Lower lobe of right lung (tissue), 2 donors: ENCODE data around the gene DOCK8. TPM values are rescaled to one million over a fixed set of nuclear protein-coding genes. Genes with fewer than 3 reads are reported as not detected.
"Not testable (repeated sequence)": the region's sequence is repeated elsewhere in the genome, so short reads cannot be mapped to it uniquely, and the experiment has no call there.

ENCODE experiments used
- ATAC-seq, 2 donors: fragments of 200-7000 bp; cut with Tn5 transposase; one replicate each; pipeline ENCODE4 v1.9.1; 2020 to 2022; ENCODE audit warnings: mild to moderate bottlenecking in 2 of 2, moderate library complexity in 2 of 2
- DNase-seq: peaks from one replicate; pipeline ENCODE4 v3.0.0-alpha.2; 2020
- H3K27ac ChIP-seq: fragments of 200-600 bp; one replicate; pipeline ENCODE4 v1.8.0; 2022
- H3K27me3 ChIP-seq: fragments of 200-600 bp; one replicate; pipeline ENCODE4 v1.8.0; 2022; ENCODE audit warnings: low read depth
- H3K36me3 ChIP-seq: fragments of 200-600 bp; one replicate; pipeline ENCODE4 v1.8.0; 2022; ENCODE audit warnings: mild to moderate bottlenecking
- H3K4me1 ChIP-seq: fragments of 200-600 bp; one replicate; pipeline ENCODE4 v1.8.0; 2022
- H3K4me3 ChIP-seq: fragments of 200-600 bp; one replicate; pipeline ENCODE4 v1.8.0; 2022; ENCODE audit warnings: mild to moderate bottlenecking
- H3K9me3 ChIP-seq: fragments of 200-600 bp; one replicate; pipeline ENCODE4 v1.8.0; 2022
- CTCF ChIP-seq: fragments of 200-600 bp; IDR thresholded peaks from one replicate; pipeline ENCODE4 v1.8.0; 2022; ENCODE audit warnings: antibody characterized with exemption, mild to moderate bottlenecking
- intact Hi-C: fragments of 100-400 bp; cut with DNase I; formaldehyde crosslinking; loops from one replicate; pipeline ENCODE4 v1.11.0; 2022
- total RNA-seq: library from RNA; stranded (reverse); fragmentation: NEBNext Ultra II Directional; extraction: Animal tissue kit (Norgen Biotek cat#: 25700); gene quantifications from one replicate; pipeline ENCODE4 v1.2.1, GENCODE V29; 2021
- donor health status: DM: no; HTN: yes; CAD: no; lungs with severe emphysema.

The DOCK8 gene
- total RNA-seq, 1 donor from 2014 or later: 112 TPM

GRCh38 chr9:401223-401622 is 186.6 kb downstream of the DOCK8 start:
- Histone ChIP-seq H3K4me1 (peaks cover 10% of the 10 kb centered on the region), H3K27me3 (no peaks in the 10 kb centered on the region), H3K9me3 (no peaks in the 10 kb centered on the region), H3K36me3 (peaks cover 79% of the 10 kb centered on the region), H3K4me3 (no peak overlapping the region), H3K27ac (no peak overlapping the region)
- ATAC-seq (no peak), DNase-seq (no peak)
- intact Hi-C loops: no loop called here
- TF ChIP-seq CTCF: no peak

GRCh38 chr9:404234-404633 is 189.6 kb downstream of the DOCK8 start:
- ATAC-seq: peak; percentile 72 to 93
- DNase-seq: no peak
- peaks cover 82% of the 10 kb centered on the region for H3K36me3 ChIP-seq

GRCh38 chr9:405341-405740 is 190.7 kb downstream of the DOCK8 start:
- intact Hi-C loops: no loop called here
- H3K36me3 ChIP-seq: peaks cover 77% of the 10 kb centered on the region
- TF ChIP-seq CTCF: no peak

More at GRCh38 chr9:404234-404633, 189.6 kb downstream of the DOCK8 start:
- H3K4me1 ChIP-seq: peaks cover 10% of the 10 kb centered on the region
- H3K27ac ChIP-seq: no peak overlapping the region
- intact Hi-C loops: no loop called here
- H3K4me3 ChIP-seq: no peak overlapping the region
- TF ChIP-seq CTCF: no peak
- no peaks in the 10 kb centered on the region for H3K9me3 ChIP-seq
- no peaks in the 10 kb centered on the region for H3K27me3 ChIP-seq

GRCh38 chr9:406886-407654 is 192.4 kb downstream of the DOCK8 start:
- H3K27ac ChIP-seq: no peak overlapping the region
- no peaks in the 10 kb centered on the region for H3K9me3 ChIP-seq
- intact Hi-C loops: no loop called here
- H3K36me3 ChIP-seq: peaks cover 66% of the 10 kb centered on the region
- H3K4me1 ChIP-seq: peaks cover 10% of the 10 kb centered on the region
- H3K27me3 ChIP-seq: no peaks in the 10 kb centered on the region
- TF ChIP-seq CTCF: no peak
- no peak for ATAC-seq
- DNase-seq: no peak
- no peak overlapping the region for H3K4me3 ChIP-seq

More at GRCh38 chr9:405341-405740, 190.7 kb downstream of the DOCK8 start:
- Histone ChIP-seq H3K27me3 (no peaks in the 10 kb centered on the region), H3K27ac (no peak overlapping the region), H3K9me3 (no peaks in the 10 kb centered on the region), H3K4me3 (no peak overlapping the region), H3K4me1 (peaks cover 10% of the 10 kb centered on the region)
- no peak for ATAC-seq
- no peak for DNase-seq

- H3K36me3 ChIP-seq: peaks cover 45% of the 10 kb centered on the region
- H3K4me1 ChIP-seq, H3K9me3 ChIP-seq, H3K4me3 ChIP-seq, H3K27me3 ChIP-seq, H3K27ac ChIP-seq, DNase-seq, intact Hi-C loops, ATAC-seq: not testable (repeated sequence)
Measured at GRCh38 chr9:409655-410054, 195.0 kb downstream of the DOCK8 start.

- intact Hi-C loops: no loop called here
- Histone ChIP-seq H3K9me3 (no peaks in the 10 kb centered on the region), H3K4me3 (no peak overlapping the region), H3K4me1 (no peaks in the 10 kb centered on the region), H3K27ac (no peak overlapping the region), H3K27me3 (no peaks in the 10 kb centered on the region), H3K36me3 (peaks cover 28% of the 10 kb centered on the region)
- peak; percentile 48 to 75 for ATAC-seq
- TF ChIP-seq CTCF: no peak
- DNase-seq: no peak
Measured at GRCh38 chr9:414595-414994, 199.9 kb downstream of the DOCK8 start.
